Activated CD4-positive, alpha-beta T cell treated with anti-CD3 and anti-CD28 coated beads, Interleukin-2, amount 10 ng/mL, durations not matched to agents 7 days and 5 days (primary cell): ENCODE data around the gene PSORS1C1. TPM values are rescaled to one million over a fixed set of nuclear protein-coding genes. Genes with fewer than 3 reads are reported as not detected.
"Not testable (repeated sequence)": the region's sequence is repeated elsewhere in the genome, so short reads cannot be mapped to it uniquely, and the experiment has no call there.

ENCODE experiments used
- CTCF ChIA-PET: fragments of 350-600 bp; sonication (Branson Sonifier 250); formaldehyde crosslinking; loops from one replicate; lab custom pipeline; 2021; ENCODE audit warnings: antibody characterized with exemption; lab: Charles Lee
- POLR2A ChIA-PET: fragments of 350-600 bp; sonication (Branson Sonifier 250); formaldehyde crosslinking; loops from one replicate; lab custom pipeline; 2021; ENCODE audit warnings: antibody characterized with exemption; lab: Charles Lee
- DNase-seq: peaks from one replicate; pipeline ENCODE4 v3.0.0-alpha.2; 2020
- H3K27ac Mint-ChIP-seq: one replicate; pipeline ENCODE4 v1.8.0; 2021; ENCODE audit warnings: mild to moderate bottlenecking, moderate library complexity, mixed read lengths
- H3K27me3 Mint-ChIP-seq: one replicate; pipeline ENCODE4 v1.8.0; 2021; ENCODE audit warnings: mixed read lengths
- H3K36me3 Mint-ChIP-seq: one replicate; pipeline ENCODE4 v1.8.0; 2021; ENCODE audit warnings: low read depth, mixed read lengths
- H3K4me1 Mint-ChIP-seq: one replicate; pipeline ENCODE4 v1.8.0; 2021; ENCODE audit warnings: mixed read lengths
- H3K4me3 Mint-ChIP-seq: one replicate; pipeline ENCODE4 v1.8.0; 2021; ENCODE audit warnings: mild to moderate bottlenecking, moderate library complexity, mixed read lengths
- H3K9me3 Mint-ChIP-seq: one replicate; pipeline ENCODE4 v1.8.0; 2021; ENCODE audit warnings: mixed read lengths
- total RNA-seq, 2 experiments: library from RNA; stranded (reverse); gene quantifications; one replicate each; pipeline ENCODE4 v1.2.3, GENCODE V29; 2021

PSORS1C1 gene
- total RNA-seq, 2 experiments from 2014 or later = 0.57 TPM; not detected in 1

GRCh38 chr6:31168606-31169005, 54.0 kb downstream of the PSORS1C1 start:
- POLR2A ChIA-PET = no interaction called here
- no peak overlapping the region for H3K27ac Mint-ChIP-seq
- no peak overlapping the region for H3K4me3 Mint-ChIP-seq
- DNase-seq = no peak
- CTCF ChIA-PET = no interaction called here
- no peaks in the 10 kb centered on the region for H3K9me3 Mint-ChIP-seq
- H3K27me3 Mint-ChIP-seq = no peaks in the 10 kb centered on the region
- H3K36me3 Mint-ChIP-seq = no peaks in the 10 kb centered on the region
- peaks cover 3% of the 10 kb centered on the region for H3K4me1 Mint-ChIP-seq

GRCh38 chr6:31169123-31169857, 54.7 kb downstream of the PSORS1C1 start:
- no peak for DNase-seq
- ChIA-PET CTCF (interaction anchor here (1.0 to 1.1 kb wide), 2 partner anchors 27 to 198 kb away, joined by 3 read pairs; no protein-coding TSS in a partner anchor), POLR2A (no interaction called here)
- Mint-ChIP-seq H3K4me1 (no peaks in the 10 kb centered on the region), H3K9me3 (no peaks in the 10 kb centered on the region), H3K36me3 (no peaks in the 10 kb centered on the region), H3K27me3 (no peaks in the 10 kb centered on the region), H3K4me3 (no peak overlapping the region), H3K27ac (no peak overlapping the region)

- H3K36me3 Mint-ChIP-seq, H3K9me3 Mint-ChIP-seq, H3K27ac Mint-ChIP-seq, POLR2A ChIA-PET, DNase-seq, H3K4me1 Mint-ChIP-seq, H3K27me3 Mint-ChIP-seq, H3K4me3 Mint-ChIP-seq: not testable (repeated sequence)
- CTCF ChIA-PET = interaction anchor here (1.0 to 1.1 kb wide), 2 partner anchors 27 to 197 kb away, joined by 3 read pairs; no protein-coding TSS in a partner anchor
Observed at GRCh38 chr6:31169858-31170599, 55.4 kb downstream of the PSORS1C1 start.

DNA sequence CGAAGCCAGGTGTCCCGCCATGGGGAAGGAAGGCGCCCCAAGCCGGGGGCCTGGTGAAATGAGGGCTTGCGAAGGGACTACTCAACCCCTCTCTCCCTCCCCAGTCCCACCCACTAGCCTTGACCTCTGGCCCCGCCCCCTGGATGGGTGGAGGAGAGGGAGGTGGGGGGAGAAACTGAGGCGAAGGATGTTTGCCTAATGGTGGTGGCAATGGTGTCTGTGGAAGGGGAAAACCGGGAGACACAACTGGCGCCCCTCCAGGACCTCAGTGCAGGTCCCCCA, 55.9 kb downstream of the PSORS1C1 start, which contains the start of gene POU5F1:
Gene POU5F1, minus strand, starts transcription at position 83 of the 282 bp plus-strand sequence. Its CDS starts 62 bp downstream, at position 21.
- H3K4me3 Mint-ChIP-seq = no peak within 1 kb of the TSS
- POLR2A ChIA-PET = no interaction called here

GRCh38 chr6:31170987-31171671, 56.5 kb downstream of the PSORS1C1 start:
- Mint-ChIP-seq H3K4me3 (no peak overlapping the region), H3K9me3 (no peaks in the 10 kb centered on the region), H3K4me1 (peaks cover 5% of the 10 kb centered on the region), H3K27me3 (no peaks in the 10 kb centered on the region), H3K27ac (no peak overlapping the region), H3K36me3 (no peaks in the 10 kb centered on the region)
- no peak for DNase-seq
- POLR2A ChIA-PET = no interaction called here
- CTCF ChIA-PET = interaction anchor here (1.1 kb wide), 1 partner anchor 15 kb away, joined by 3 read pairs; no protein-coding TSS in a partner anchor

More for the DNA sequence above, 55.9 kb downstream of the PSORS1C1 start, which contains the start of gene POU5F1:
- Mint-ChIP-seq H3K27ac (no peak within 1 kb of the TSS), H3K27me3 (no peaks in the 10 kb centered on the region), H3K4me1 (no peaks in the 10 kb centered on the region), H3K9me3 (no peaks in the 10 kb centered on the region), H3K36me3 (no peaks in the 10 kb centered on the region)
- DNase-seq = no peak
- CTCF ChIA-PET = no interaction called here

DNA sequence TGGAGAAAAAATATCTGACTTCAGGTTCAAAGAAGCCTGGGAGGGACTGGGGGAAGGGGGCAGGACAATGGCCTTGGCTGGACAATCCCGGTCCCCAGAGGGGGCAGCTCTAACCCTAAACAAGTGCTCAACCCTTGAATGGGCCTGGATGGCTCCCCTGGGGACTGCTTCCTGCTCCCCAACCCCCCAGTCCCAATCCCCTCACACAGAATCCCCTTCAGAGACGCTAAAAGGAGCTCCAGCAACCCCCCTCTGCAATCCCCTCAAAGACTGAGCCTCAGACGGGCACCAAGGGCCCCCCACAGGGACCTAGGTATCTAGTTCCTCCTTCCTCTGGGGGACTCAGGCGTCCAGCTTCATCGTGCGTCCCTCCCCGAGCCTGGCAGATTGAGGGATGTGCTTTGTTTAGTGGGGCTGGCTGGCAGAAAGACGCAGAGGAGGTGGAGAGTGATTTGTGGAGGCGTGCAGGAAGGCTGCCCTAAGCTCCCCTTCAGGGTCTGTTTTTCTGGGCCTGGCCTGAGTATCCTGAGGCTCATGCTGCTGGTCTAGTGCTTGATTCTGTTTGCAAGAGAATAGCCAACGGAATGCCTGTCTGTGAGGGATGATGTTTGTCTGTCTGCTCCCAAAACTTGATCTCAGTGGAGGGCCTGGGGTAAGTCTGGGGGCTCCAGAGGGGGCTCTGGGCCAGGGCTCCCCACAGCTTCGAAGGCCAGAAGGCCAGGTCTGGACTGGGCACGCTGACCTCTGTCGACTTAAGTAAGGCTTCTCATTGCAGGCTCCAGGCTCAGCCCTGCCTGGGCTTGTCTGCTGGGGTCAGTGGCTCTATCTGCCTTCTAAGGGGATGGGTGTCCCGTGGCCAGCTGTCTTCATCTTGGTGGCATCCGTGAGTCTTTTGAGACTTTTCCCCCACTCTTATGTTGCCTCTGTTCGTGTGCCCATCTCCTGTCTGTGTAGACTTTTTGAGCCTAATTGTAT, 57.6 kb downstream of the PSORS1C1 start:
- no peaks in the 10 kb centered on the region for H3K36me3 Mint-ChIP-seq
- ChIA-PET POLR2A (no interaction called here), CTCF (interaction anchor here (0.8 to 1.1 kb wide), 3 partner anchors 16 to 194 kb away, joined by 3 read pairs; no protein-coding TSS in a partner anchor)
- H3K9me3 Mint-ChIP-seq = no peaks in the 10 kb centered on the region
- H3K4me1 Mint-ChIP-seq = peaks cover 6% of the 10 kb centered on the region
- no peak overlapping the region for H3K27ac Mint-ChIP-seq
- H3K27me3 Mint-ChIP-seq = no peaks in the 10 kb centered on the region
- no peak for DNase-seq
- no peak overlapping the region for H3K4me3 Mint-ChIP-seq

GRCh38 chr6:31172973-31173384, 58.4 kb downstream of the PSORS1C1 start:
- Mint-ChIP-seq H3K36me3 (no peaks in the 10 kb centered on the region), H3K27ac (no peak overlapping the region), H3K4me1 (peaks cover 6% of the 10 kb centered on the region), H3K9me3 (no peaks in the 10 kb centered on the region), H3K27me3 (no peaks in the 10 kb centered on the region), H3K4me3 (no peak overlapping the region)
- ChIA-PET POLR2A (no interaction called here), CTCF (interaction anchor here (0.8 to 1.1 kb wide), 2 partner anchors 24 to 194 kb away, joined by 3 read pairs; no protein-coding TSS in a partner anchor)
- no peak for DNase-seq

- Mint-ChIP-seq H3K4me3 (no peak overlapping the region), H3K27ac (no peak overlapping the region), H3K4me1 (peaks cover 10% of the 10 kb centered on the region), H3K9me3 (no peaks in the 10 kb centered on the region), H3K27me3 (no peaks in the 10 kb centered on the region), H3K36me3 (no peaks in the 10 kb centered on the region)
- POLR2A ChIA-PET = no interaction called here
- DNase-seq = no peak
- CTCF ChIA-PET = interaction anchor here (1.0 kb wide), 1 partner anchor 284 kb away, joined by 3 read pairs; no protein-coding TSS in a partner anchor
Observed at GRCh38 chr6:31173406-31173805, 58.8 kb downstream of the PSORS1C1 start.

- DNase-seq = no peak
- no peak overlapping the region for H3K27ac Mint-ChIP-seq
- peaks cover 20% of the 10 kb centered on the region for H3K4me1 Mint-ChIP-seq
- CTCF ChIA-PET = interaction anchor here (1.0 to 1.7 kb wide), 2 partner anchors 95 to 283 kb away, joined by 3 to 4 read pairs; no protein-coding TSS in a partner anchor
- H3K4me3 Mint-ChIP-seq = no peak overlapping the region
- H3K27me3 Mint-ChIP-seq = no peaks in the 10 kb centered on the region
- POLR2A ChIA-PET = no interaction called here
- H3K36me3 Mint-ChIP-seq = no peaks in the 10 kb centered on the region
- no peaks in the 10 kb centered on the region for H3K9me3 Mint-ChIP-seq
Observed at GRCh38 chr6:31174378-31174777, 59.8 kb downstream of the PSORS1C1 start.

DNA sequence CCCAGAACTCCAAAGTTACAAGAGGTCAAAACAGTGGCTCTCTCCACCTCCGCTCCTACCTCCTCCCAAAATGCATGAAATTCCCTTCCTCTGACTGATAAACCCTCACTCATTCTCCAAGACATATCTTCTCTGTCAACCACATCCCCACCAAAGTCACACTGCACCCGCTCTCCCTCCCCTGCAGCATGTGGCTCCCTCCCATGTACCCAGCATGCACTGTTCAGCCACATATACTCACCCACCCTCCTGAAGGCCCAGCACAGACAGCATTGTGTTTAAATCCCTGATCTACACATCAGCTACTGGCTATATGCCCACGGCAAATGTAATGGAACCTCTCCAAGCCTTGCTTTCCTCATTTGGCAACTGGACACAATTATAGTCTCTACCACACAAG, 61.4 kb downstream of the PSORS1C1 start:
- Mint-ChIP-seq H3K9me3 (no peaks in the 10 kb centered on the region), H3K27ac (no peak overlapping the region), H3K4me1 (peaks cover 30% of the 10 kb centered on the region), H3K4me3 (no peak overlapping the region), H3K36me3 (no peaks in the 10 kb centered on the region), H3K27me3 (no peaks in the 10 kb centered on the region)
- no peak for DNase-seq
- ChIA-PET CTCF (interaction anchor here (1.7 kb wide), 1 partner anchor 96 kb away, joined by 4 read pairs; no protein-coding TSS in a partner anchor), POLR2A (no interaction called here)

DNA sequence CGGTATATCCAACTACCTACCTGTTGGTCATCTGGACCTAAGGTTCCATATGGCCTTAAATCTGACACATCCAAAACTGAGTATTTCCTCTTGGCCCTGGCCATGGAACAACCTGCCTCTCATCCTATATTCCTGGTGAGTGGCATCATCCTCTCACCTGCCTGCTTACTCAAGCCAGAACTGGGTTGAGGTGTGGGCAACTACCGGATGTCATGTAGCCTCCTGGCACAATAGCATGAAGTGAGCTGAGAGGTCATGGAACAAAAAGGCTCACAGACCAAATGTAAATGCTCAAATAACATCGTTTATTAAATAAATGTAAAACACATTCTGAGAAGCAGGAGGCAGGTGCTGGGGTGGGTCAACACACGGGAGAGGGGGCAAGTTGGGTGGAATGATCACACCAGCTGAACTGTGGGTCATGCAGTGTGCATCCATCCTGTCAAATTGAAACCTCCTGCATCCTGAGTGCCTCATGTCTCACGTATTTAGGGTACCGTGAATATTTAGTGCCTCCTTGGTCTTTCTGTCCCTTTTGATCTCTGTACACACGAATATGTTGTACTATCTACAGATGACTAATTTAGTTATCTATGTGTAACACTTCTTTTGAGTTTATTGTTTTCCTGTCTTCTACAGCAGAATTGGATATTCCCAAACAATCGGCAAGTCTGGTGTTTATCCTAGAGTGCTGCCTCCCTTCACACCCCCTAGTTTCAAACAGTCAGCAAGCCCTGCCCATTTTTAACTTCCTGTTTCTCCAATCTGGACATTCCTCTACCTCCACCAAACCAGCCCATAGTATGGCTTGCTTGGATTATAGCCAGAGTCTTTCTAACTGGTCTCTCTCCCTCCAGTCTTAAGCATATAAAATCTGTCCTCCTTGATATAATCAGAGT, 63.8 kb downstream of the PSORS1C1 start:
- POLR2A ChIA-PET = no interaction called here
- no peaks in the 10 kb centered on the region for H3K27me3 Mint-ChIP-seq
- no peak overlapping the region for H3K4me3 Mint-ChIP-seq
- CTCF ChIA-PET = interaction anchor here (0.8 to 1.6 kb wide), 2 partner anchors 19 to 285 kb away, joined by 3 read pairs; no protein-coding TSS in a partner anchor
- H3K27ac Mint-ChIP-seq = peak overlapping the region; percentile 16
- H3K36me3 Mint-ChIP-seq = no peaks in the 10 kb centered on the region
- H3K4me1 Mint-ChIP-seq = peaks cover 30% of the 10 kb centered on the region
- no peak for DNase-seq
- no peaks in the 10 kb centered on the region for H3K9me3 Mint-ChIP-seq
